Sciatic nerve (tissue), 2 donors: ENCODE data around the gene TNK2. TPM values are rescaled to one million over a fixed set of nuclear protein-coding genes. Genes with fewer than 3 reads are reported as not detected.
A peak's percentile ranks its signal among the peaks of the same experiment; 100 is the strongest.

Experiments used
- ATAC-seq: fragments of 200-7000 bp; cut with Tn5 transposase; one replicate; pipeline ENCODE4 v1.9.1; 2020; ENCODE audit warnings: mild to moderate bottlenecking, moderate library complexity
- DNase-seq: peaks from one replicate; pipeline ENCODE4 v3.0.0-alpha.2; 2020; ENCODE audit warnings: low spot score
- intact Hi-C: fragments of 100-400 bp; cut with DNase I; formaldehyde crosslinking; loops from one replicate; pipeline ENCODE4 v1.14.2; 2022
- total RNA-seq: library from RNA; stranded (reverse); fragmentation: NEBNext Ultra II Directional; extraction: Animal tissue kit (Norgen Biotek cat#: 25700); gene quantifications from one replicate; pipeline ENCODE4 v1.2.1, GENCODE V29; 2021
- donor health status: DM: no; HTN: no; CAD: no.
- donor health status: DM: no; HTN: no; CAD: no.

Gene TNK2
- total RNA-seq, 1 donor from 2014 or later = 72.0 TPM

DNA sequence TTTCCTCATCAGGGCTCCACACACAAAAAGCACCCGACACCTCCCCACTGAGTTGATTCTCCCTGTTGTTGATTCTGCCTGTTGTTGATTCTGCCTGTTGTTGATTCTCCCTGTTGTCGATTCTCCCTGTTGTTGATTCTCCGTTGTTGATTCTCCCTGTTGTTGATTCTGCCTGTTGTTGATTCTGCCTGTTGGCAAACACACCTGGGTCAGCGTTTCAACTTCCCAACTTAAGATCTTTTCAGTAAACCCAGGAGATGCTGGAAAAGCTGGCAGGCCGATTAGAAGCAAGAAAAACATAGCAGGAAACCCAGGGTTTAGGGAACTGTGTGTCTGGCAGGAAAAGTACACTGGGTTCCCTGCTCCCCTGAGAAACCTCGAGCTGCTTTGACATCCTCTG is 47.9 kb downstream of the TNK2 start:
- no peak for ATAC-seq
- intact Hi-C loops = loop anchor here (5.0 kb wide), 1 partner anchor 57 kb away; no protein-coding TSS in a partner anchor

DNA sequence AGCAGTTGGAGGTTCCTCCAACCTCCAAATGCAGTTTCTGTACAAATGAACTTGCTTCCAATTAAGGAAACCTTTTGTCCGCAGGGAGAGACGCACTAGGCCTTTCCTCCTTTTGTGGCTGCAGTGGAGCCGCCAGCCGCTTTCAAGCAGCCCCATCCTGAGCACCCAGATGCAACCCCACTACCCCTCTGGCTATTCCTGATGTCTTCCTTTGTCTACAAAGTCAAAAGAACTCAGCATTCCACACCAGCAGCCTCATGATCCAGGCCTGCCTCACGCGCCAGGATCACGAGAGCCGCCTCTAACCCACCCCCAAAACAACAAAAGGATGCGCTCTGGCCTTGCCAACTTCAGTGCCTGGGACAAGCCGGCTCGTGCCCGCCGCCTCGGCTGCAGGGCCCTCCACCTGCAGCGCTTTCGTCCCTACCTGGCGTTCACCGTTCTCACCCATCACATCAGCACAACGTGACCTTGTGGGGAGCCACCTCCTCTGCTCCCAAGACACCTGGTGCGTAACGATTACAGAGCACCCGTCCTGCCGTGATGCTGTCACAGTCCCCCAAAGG is 48.4 kb downstream of the TNK2 start:
- intact Hi-C loops = loop anchor here (5.0 kb wide), 1 partner anchor 57 kb away; no protein-coding TSS in a partner anchor
- ATAC-seq (no peak), DNase-seq (no peak)

More for the DNA sequence above, 47.9 kb downstream of the TNK2 start:
- no peak for DNase-seq

DNA sequence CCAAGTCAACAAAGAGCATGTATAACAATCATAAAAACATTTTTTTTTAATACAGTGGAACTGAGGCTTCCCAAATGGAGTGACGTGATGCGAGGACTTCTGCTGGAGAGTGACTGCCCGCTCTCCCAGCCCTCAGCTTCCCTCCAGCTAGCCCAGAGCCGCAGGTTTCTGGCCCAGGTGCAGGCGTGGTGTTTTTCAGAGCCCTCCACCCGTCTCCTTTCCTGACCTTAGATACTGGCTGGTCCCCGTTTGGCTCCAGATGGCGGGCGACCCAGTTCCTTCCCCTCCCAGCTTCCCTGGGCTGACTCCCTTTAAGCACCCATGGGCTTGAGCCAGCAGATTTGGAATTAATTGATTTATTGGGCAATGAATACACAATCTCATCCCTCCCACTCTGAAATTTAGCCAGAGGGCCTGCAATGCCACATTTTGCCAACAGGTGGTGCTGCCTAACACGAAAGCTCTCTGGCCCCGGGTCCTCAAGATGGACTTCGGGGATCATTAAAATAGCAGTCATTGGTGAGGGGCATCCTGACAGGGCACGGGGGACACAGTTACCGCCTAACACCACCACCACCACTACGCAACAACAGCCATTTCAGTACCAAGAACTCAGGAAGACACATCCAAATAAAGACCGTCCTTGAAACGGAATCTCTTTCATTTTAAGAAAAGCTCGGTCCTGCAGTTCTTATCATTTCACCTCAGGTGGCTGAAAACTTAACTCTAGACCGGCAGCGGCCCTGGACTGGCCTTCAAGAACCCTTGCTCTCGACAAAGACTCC is 49.1 kb downstream of the TNK2 start:
- peak; percentile 85 for DNase-seq
- peak; percentile 53 for ATAC-seq
- intact Hi-C loops = no loop called here

DNA sequence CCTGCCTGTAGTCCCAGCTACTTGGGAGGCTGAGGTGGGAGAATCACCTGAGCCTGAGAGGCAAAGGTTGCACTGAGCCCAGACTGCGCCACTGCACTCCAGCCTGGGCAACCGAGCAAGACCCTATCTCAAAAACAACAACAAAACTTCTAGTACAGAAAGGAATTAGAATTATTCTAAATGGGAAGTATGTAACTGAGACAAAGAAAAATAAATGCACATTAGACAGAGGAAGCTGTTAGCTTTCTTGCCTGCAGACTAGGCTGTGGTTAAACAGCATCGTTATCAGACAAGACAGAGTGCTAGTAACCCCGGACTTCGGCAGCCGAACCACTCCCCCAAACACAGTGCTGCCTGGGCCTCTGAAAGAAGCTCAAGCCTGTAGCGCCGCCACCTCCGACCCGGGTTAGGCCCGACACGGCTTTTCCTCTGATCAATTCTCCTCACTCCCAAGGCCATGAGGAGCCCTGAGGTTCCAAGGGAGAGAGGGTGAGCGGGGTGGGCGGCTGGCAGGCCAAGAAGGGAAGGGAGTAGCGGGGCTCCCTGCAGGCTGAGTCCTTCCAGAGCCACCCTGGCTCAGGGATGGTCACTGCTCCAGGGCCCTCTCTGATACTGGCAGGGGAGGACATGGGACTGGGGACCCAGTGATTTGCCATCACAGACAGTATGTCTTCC is 51.8 kb downstream of the TNK2 start:
- intact Hi-C loops = no loop called here
- no peak for DNase-seq
- ATAC-seq = no peak

DNA sequence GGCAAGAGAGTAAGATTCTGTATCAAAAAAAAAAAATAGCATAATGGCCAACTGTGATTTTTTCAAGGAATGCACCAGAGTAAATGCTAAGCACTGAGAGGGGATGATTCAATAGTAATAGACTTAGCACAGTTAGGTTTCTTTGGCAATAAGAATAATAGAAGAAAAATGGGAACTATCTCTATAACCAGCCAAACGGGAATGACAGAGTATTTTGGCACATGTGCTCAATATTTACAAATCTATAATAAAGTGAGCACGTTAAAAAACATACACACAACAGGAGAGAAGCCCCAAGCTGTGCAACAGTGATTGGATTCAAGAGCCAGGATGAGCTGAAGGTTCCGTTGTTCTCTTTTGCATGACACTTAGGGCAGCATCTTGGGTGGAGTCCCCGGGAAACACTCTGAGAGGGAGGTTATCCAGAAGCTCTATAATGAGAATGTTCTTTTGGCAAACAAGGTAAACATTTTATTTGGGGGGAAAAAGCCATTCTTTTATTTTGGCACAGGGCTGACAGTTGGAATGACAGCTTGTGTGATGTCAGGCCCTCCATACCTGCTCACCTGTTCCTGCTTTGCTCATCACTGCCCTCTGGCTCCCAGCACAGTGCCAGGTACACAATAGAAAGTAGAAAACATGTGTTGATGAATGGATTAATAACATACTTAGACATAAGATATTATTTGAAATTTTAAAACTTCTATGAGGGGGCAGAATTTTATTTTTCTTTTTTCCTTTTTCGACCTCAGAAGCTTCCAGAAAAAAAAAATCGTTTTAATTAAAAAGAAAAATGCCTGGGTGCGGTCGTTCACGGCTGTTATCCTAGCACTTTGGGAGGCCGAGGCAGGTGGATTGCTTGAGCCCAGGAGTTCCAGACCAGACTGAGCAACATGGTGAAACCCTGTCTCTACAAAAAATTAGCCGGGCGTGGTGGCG is 52.6 kb downstream of the TNK2 start:
- intact Hi-C loops = no loop called here
- ATAC-seq = no peak

DNA sequence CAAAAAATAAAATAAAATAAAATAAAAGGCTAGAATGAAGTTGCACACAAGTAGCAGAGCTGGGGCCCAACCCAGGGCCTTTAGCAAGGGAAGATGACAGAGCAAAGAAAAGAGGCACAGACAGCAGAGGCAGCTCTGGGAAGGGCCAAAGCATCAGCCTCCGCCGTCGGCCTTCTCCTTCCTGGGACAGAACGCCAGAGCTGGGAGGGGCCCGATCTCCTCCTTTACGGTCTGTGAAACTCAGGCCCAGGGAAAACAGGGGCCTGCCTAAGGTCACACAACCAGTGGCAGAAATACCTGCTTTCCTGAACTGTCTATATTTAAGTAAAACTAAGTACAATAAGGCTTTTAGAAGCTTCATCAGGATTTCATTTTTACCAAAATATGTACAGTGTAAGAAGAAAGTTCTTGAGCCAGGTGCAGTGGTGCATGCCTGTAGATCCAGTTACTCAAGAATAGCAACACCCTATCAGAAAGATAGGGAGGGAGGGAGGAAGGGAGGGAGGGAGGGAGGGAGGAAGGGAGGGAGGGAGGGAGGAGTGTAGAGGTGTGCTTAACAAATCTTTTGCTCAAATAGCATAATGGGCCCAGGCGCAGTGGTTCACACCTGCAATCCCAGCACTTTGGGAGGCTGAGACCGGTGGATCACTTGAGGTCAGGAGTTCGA is 53.6 kb downstream of the TNK2 start:
- intact Hi-C loops = no loop called here
- no peak for DNase-seq
- no peak for ATAC-seq

More for the DNA sequence above, 52.6 kb downstream of the TNK2 start:
- DNase-seq = no peak

DNA sequence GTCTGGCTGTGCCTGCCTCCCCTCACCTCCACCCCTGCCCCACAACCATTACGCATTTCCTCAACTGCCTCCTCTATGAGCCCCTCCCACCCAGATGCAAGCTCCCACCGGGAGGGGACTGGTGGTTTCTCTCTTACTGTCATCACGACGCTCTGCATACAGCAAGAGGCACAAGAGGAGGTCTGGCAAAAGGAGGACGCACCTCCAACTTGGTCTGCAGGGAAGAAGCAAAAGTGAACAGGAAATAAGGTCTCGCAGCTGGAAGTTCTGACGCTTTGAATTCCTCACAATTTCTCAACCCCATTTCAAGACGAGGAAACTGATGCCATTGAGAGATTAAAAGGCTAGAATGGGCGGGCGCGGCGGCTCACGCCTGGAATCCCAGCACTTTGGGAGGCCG is 54.4 kb downstream of the TNK2 start:
- intact Hi-C loops = no loop called here
- DNase-seq (no peak), ATAC-seq (no peak)

DNA sequence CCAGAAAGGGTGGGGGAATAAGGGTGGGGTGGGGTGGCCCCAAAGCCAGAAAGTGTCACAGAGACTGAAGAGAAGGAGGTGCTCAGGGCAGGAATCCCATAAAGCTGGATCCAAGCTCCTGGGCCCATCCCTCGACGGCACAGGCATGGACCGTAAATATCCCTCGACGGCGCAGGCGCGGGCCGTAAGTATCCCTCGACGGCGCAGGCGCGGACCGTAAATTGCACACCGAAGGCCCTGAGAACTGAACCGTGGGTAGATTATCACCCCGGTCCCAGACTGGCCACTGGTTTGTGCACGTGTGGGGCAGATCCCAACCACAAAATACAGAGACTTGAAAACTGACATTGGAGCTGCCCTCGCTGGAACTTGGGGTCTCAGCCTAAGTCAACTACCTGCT is 55.3 kb downstream of the TNK2 start:
- no peak for ATAC-seq
- intact Hi-C loops = no loop called here
- no peak for DNase-seq

DNA sequence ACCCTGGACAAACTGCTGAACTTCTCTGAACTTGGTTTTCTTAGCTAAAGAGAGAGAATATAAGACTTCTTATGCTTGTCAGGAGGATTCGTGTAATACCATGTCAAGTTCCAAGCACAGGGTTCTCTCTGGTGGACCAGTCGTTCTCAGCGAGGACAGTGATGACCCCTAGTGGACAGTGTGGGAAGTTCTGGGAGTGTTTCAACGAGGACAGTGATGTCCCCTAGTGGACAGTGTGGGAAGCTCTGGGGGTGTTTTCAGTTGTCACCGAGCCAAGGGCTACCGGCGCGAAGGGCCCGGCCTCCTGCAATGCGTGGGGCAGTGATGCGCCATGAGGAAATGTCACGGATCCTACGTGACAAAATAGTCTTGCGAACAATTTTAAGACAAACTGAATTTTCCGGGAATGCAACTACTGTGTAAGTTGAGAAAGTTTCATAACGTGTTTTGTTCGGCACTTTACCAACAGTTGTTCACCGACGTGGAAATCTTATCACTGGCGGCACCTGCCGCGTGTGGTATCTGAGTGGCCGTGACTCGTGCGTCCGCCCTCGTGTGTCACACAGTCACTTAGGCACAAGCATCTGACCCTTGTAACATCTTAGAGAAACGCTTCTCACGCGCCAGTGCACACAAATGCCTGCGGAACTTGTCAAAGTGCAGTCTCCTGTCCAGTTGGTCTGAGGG is 57.4 kb downstream of the TNK2 start:
- peak; percentile 92 for DNase-seq
- peak; percentile 95 for ATAC-seq
- intact Hi-C loops = no loop called here

DNA sequence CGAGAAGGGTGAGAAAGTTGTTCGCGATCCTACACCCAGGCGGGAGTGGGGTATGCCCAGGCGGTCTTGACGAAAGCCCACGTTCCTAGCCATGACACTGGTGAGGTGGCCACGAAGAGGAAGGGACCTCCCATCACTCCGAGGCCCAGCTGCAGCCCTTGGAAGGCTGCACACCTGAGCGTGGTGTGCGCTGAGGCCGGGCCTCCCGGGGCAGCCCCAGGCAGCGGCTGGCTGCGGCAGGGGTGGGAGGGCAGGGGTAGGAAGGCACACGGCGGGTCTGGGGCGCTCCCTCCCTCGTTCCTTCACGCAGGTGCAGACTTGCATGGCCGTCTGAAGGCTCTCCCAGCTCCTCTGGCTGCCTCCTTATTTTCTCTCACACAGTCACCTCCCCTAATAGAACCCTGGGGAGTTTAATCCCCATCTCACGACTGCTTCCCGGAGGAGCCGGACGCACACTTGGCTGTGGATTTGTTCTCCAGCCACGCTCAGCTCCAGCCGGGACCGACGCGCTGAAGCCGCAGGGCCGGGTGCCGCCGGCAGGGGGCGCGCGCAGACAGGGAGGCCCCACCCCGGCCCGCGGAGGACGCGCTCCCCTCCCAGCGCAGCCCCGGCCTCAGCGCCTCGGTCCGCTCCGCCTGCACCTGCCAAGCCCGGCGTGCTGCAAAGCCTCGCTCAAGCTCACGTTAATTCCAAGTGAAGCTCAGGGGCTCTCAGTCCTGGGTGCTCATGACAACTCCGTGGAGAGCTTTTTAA is 58.9 kb downstream of the TNK2 start:
- DNase-seq (no peak), ATAC-seq (no peak)
- intact Hi-C loops = no loop called here

DNA sequence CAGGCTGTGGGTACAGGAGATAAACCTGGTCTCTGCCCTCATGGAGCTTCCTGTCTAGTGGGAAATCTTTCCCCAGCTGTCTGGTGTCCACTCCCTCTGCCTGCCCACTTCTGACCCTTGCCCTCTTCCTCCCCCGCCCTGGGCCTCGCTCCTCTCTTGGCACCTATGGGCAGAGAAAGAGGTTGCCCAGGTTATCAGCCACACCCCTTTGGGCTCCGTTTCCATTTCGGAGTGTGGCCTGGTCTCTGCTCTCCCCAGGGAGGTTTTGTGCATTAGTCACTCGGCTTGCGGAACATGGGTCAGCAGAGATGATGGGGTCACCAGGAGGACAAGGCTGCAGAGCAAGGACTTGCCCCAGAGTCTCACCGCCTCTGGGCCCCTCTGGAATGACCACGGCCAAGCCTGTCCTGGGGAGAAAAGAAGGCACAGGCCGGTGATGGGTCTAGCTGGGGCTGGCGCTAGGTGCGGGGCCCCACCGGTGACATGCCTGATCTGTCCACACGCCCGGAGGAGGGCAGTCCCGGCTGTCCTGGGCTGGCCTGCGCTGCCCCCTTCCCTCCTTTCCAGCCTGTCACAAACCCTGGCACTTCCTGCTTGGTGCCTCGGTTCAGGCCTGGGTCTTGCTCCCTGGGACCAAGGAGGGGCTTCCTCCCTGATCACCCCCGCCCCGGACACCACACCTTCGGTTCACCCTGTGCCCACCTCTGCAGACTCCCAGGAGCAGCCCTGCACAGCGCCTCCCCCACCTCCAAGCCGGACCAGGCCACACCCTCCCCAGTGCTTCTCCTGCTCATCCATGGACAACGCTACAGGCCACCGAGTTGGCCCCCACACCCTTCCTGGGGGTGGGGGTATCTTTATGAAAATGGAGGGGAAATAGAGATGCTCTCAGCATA is 61.0 kb downstream of the TNK2 start:
- no peak for ATAC-seq
- intact Hi-C loops = no loop called here
- no peak for DNase-seq

DNA sequence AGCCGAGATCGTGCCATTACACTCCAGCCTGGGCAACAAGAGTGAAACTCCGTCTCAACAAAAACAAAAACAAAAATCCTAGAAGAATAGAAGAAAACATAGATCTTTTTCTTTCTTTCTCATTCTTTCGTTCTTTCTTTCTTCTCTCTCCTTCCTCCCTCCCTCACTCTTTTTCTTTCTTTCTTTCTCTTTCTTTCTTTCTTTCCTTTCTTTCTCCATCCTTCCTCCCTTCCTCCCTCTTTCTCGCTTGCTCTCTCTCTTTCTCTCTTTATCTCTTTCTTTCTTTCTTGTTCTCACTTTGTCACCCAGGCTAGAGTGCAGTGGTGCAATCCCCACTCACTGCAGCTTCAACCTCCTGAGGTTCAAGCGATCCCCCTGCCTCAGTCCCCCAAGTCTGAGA is 62.9 kb downstream of the TNK2 start:
- no peak for ATAC-seq
- DNase-seq = no peak
- intact Hi-C loops = no loop called here

DNA sequence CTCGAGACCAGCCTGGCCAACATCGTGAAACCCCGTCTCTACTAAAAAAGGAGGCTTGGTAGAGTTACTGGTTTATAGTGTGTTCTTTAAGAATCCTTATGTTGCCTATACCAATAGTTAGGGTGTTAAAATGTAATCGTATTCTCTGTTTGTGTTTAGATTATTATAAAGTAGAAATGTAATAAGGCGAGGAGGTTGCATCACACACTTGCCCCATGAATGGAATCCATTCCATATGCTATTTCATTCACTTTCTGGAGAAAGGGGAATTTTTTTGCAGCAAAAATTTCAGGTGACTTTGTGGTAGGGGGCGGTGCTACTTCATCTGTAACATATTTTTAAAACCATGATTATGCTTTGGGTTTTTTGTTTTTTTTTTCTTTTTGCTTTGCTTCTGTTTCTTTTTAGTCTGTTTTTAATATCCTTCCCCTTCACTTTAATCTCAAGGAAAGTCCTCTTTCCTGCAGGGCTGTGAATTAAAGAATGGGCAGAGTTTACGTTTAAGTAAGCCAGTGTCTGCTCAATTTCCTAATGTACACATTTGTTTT is 63.6 kb downstream of the TNK2 start:
- no peak for DNase-seq
- intact Hi-C loops = no loop called here
- no peak for ATAC-seq

DNA sequence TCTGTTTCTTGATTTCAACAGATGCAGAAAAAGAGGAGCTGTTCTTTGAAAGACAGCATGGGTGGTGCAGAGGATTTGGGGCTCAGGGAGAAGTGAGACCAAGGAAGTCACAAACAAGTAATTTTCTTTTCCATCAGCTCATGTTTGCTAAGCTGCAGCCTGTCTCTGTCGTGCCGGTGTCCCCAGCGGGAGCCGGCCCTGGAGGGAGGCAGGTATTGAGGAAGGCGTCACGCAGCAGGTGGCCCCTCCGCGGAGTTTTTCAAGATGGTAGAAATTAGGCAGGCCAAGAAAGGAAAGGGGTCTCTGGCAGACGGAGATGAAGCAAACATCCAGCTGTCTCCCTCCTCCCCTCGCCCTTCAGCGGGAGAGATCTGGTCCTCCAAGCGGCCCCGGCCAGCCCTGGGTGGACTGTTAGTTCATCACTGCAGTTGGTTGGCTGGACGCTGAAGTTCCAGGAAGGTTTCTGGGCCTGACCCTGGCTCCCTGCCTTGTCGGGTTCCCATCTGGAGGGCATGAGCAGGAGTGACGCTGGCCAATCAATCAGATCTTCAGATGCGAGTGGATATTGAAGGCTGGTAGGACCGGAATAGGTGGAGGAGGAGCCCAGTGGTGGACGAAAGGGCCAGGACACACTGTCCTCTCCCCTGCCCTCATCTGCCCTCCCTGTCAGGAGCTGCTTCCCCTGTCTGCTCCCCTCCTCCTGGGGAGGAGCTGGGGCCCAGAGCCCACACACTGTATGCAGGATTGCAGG is 68.9 kb downstream of the TNK2 start:
- intact Hi-C loops = no loop called here
- DNase-seq (no peak), ATAC-seq (no peak)

DNA sequence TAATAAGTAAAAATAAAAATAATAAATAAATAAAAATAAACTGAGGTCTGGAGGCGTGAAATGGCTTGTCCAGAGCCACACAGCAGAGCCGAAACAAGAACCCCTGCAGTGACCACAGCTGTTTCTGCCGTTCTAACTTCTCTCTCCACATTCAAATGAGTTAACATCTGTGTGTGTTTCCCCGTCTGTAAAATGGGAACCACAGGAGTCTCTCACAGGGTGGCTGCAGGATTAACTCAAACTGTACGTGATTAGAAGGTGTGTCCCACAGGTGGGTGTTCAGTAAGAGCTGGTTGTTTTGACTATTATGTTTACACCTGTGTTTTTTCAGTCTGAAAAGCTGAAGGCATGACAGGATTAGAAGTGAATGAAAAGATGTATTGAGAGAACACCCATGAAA is 69.6 kb downstream of the TNK2 start:
- DNase-seq (no peak), ATAC-seq (no peak)
- intact Hi-C loops = no loop called here
